Stimulated activated effector memory CD8-positive, alpha-beta T cell treated with anti-CD3 and anti-CD28 coated beads, Interleukin-12 subunit alpha, Interleukin-12 subunit beta, amount 100 ng/mL, for 72 hours (primary cell): ENCODE data around the gene FAM83E.

Experiments
- ATAC-seq: fragments of 150-1000 bp; cut with Tn5 transposase; 2 replicates; pipeline ENCODE4 v1.10.0; 2021
- DNase-seq, 2 donors: peaks; one replicate each; pipeline ENCODE4 v3.0.0; 2021 to 2022; ENCODE audit warnings: low spot score in 2 of 2
- H3K27ac Mint-ChIP-seq: one replicate; pipeline ENCODE4 v1.8.0; 2022; ENCODE audit warnings: mild to moderate bottlenecking, mixed read lengths
- H3K36me3 Mint-ChIP-seq: one replicate; pipeline ENCODE4 v1.8.0; 2022; ENCODE audit warnings: mild to moderate bottlenecking, mixed read lengths
- H3K4me1 Mint-ChIP-seq: one replicate; pipeline ENCODE4 v1.8.0; 2022; ENCODE audit warnings: mixed read lengths
- H3K4me3 Mint-ChIP-seq: one replicate; pipeline ENCODE4 v1.8.0; 2022; ENCODE audit warnings: mild to moderate bottlenecking, mixed read lengths
- H3K9me3 Mint-ChIP-seq: one replicate; pipeline ENCODE4 v1.8.0; 2022; ENCODE audit warnings: mixed read lengths

FAM83E gene

DNA sequence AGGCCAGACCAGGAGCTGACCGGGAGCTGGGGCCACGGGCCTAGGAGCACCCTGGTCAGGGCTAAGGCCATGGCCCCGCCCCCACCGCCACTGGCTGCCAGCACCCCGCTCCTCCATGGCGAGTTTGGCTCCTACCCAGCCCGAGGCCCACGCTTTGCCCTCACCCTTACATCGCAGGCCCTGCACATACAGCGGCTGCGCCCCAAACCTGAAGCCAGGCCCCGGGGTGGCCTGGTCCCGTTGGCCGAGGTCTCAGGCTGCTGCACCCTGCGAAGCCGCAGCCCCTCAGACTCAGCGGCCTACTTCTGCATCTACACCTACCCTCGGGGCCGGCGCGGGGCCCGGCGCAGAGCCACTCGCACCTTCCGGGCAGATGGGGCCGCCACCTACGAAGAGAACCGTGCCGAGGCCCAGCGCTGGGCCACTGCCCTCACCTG is 11.0 kb upstream of the FAM83E start:
- Mint-ChIP-seq H3K9me3 (no peaks in the 10 kb centered on the region), H3K36me3 (peaks cover 59% of the 10 kb centered on the region), H3K4me3 (no peak overlapping the region), H3K27ac (peak overlapping the region; percentile 95), H3K4me1 (peaks cover 51% of the 10 kb centered on the region)
- no peak for ATAC-seq
- no peak for DNase-seq

DNA sequence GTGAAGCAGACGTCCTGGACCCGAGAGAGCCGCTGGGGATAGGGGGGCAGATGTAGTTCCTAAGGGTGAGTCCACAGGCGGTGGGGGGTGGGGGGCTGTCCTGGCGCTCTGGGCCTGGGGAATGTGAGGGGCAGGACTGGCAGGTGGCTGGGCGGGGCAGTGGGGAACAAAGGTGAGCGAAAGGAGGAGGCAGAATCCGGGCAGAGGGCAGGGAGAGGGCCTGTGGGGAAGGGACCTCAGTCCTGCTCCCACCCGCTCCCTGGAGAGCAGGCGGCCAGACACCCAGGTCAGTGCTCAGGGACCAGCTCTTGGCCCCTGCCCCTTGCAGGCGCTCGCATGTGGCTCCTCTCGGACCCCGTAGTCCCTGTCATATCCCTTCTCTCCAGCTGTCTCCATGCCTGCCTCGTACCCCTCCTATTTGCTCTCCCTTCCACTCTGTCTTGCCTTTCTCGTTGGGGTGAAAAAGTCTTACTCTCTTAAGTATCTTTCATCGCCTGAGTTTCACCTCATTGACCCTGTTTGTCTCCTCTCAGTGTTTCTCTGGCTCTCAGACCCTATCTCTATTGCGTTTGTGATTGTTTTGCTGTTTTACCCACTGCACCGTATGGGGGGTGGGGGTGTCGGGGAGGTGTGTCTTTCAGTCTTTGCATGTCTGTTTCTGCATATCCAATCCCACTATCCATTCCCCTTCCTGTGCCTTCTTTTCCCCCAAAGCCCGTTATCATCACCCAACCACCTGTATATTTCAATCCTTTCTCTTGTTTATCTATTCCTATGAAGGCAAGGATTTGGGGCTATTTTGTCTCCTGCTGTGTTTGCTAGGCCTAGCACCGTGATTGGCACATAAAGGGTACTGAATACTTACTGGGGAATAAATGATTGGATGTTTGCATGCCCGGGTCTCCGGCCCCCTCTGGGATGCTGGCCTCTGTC is 10.2 kb upstream of the FAM83E start:
- DNase-seq: no peak
- Mint-ChIP-seq H3K36me3 (peaks cover 58% of the 10 kb centered on the region), H3K4me3 (peak overlapping the region; percentile 78), H3K9me3 (no peaks in the 10 kb centered on the region), H3K4me1 (peaks cover 55% of the 10 kb centered on the region), H3K27ac (peak overlapping the region; percentile 95)
- no peak for ATAC-seq

DNA sequence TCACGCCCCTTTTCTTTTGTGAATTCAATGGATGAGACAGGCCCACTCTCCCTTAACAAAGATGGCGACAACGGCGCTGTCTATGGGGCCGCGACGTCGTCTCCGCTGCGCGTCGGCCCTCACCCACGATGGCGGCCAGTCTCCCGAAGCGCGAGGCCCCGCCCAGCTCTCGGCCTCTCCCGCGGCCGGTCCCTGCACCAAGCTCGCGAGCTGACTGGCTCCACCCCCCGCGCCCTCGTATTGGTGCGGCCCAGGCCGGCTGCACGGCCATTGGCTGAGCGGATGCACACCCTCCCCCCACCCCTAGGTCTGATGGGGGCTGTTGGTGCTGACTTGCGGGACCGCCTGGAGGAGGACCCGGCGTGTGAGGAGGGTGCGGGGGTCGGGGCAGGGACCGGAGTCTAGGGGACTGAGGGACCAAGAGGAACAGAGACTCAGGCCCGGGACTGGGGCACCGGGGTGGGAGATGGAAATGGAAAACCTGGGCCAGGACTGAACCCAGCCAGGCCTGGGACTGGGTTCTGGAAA is 9.3 kb upstream of the FAM83E start:
- Mint-ChIP-seq H3K36me3 (peaks cover 60% of the 10 kb centered on the region), H3K27ac (peak overlapping the region; percentile 95), H3K9me3 (no peaks in the 10 kb centered on the region), H3K4me1 (peaks cover 62% of the 10 kb centered on the region), H3K4me3 (peak overlapping the region; percentile 78)
- DNase-seq: peak; percentile 90 to 97
- peak; percentile 82 for ATAC-seq

DNA sequence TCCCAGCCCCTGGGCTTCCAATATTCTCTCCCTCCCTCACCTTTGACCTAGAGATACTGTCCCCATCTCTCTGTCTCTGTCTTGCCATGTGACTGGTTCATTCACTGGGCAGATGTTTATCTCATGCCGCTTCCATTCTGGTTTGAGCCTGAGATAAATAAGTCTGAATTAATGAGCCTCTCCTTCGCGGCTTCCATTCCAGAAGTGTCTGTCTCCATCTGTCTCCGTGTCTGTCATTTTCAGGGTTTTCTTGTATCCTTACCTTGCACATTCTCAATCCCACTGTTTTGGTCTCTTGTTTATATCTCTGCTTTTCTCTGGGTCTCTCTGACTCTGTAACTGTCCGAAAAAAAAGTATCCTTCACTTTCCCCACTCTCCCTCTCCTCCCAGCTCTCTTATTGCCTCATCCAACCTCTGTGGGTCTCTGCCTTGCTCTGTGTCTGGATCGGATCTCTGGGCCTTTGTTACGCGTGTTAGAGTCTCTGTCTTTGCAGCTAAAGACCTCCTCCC is 8.7 kb upstream of the FAM83E start:
- H3K4me1 Mint-ChIP-seq: peaks cover 60% of the 10 kb centered on the region
- H3K27ac Mint-ChIP-seq: peak overlapping the region; percentile 95
- ATAC-seq: no peak
- no peak for DNase-seq
- H3K4me3 Mint-ChIP-seq: peak overlapping the region; percentile 78
- H3K9me3 Mint-ChIP-seq: no peaks in the 10 kb centered on the region
- peaks cover 65% of the 10 kb centered on the region for H3K36me3 Mint-ChIP-seq

DNA sequence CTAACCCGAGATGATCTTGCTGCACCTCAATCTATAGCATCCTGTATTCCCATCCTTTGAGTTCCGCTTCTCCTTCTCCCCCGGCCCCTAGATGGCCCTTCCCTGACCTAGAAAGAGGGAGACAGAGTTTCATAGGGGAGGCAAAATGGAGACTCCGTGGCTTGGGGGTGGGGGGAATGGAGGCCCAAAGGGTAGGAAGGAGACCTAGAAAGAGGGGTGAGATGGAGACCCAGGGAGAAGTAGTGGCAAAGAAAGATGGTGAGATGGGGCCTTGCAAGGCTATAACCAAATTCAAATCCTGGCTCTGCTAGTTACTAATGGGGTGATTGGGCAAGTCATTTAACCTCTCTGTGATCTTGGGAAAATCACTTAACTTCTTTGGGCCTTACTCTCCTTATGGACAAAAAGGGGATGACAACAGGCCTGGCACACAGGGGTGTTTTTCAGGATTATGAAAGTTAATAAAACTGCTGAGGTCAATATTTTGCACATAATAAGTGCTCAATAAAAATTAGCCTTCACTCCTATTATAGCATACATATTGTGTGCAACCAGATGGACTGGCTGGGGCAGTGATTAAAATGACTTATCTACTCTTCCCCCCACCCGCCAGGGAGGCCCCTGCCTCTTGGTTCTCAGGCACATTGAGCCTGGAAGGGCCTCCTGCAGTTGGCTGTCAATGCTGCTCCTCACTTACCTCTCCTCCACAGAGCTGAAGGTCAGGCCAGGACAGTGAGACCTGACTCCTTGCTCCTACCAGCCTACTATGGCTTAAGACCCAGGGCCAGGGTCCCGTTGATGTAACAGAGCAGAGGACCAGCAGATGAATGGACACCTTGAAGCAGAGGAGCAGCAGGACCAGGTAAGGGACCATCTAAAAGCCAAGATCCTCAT is 5.1 kb upstream of the FAM83E start:
- H3K9me3 Mint-ChIP-seq: no peaks in the 10 kb centered on the region
- H3K4me1 Mint-ChIP-seq: peaks cover 74% of the 10 kb centered on the region
- peak overlapping the region; percentile 99 for H3K27ac Mint-ChIP-seq
- peaks cover 90% of the 10 kb centered on the region for H3K36me3 Mint-ChIP-seq
- peak overlapping the region; percentile 91 for H3K4me3 Mint-ChIP-seq
- DNase-seq (no peak), ATAC-seq (no peak)

DNA sequence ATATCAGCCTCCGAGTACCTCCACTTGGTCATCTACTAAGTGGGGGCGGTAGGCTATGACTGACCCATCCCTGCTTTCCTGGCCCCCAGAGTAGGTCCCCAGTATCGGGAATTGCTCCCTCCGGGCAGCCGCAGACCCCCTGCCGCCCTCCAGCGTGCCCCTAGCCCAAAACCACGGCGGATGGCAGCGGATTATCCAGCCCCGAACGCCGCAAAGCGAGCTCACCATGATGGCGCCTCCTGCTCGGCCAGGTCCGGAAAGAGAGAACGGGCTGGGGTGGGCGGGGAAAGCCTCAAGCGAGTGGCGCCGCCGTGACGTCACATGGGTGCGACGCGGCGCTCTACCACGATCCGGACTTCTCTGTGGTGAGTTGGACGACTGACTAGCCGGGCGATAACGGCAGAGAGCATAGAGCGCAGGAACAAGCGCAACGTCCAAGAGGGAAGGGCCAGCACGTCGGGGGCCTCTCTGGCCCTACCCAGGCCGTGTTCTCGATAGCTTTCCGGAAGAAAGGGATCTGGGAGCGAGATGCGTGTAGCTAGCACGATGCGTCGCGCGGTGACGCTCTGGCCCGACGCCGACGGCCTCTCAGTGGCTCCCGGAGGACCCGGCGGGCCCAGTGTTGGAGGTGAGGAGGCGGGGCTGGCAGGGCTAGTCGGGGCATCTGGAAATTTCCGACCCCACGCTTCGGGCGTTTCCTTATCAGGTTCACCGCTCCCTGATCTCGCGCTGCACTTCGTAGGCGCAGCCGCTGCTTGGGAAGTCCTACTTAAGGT is 4.2 kb upstream of the FAM83E start, which contains the start of the genes RPL18 and SPHK2:
TSS of gene RPL18 (minus strand) at position 263 of the 776 bp plus-strand sequence. CDS start at position 228, 35 bp downstream.
TSS of gene SPHK2 (plus strand) at position 591 of the 776 bp plus-strand sequence. CDS start 1,009 bp downstream, outside the sequence.
- Mint-ChIP-seq H3K27ac (peak within 1 kb of the TSS; percentile 99), H3K9me3 (no peaks in the 10 kb centered on the region), H3K4me1 (peaks cover 67% of the 10 kb centered on the region), H3K36me3 (peaks cover 94% of the 10 kb centered on the region), H3K4me3 (peak within 1 kb of the TSS; percentile 91)
- DNase-seq: peak; percentile 94 to 97
- peak; percentile 89 for ATAC-seq

DNA sequence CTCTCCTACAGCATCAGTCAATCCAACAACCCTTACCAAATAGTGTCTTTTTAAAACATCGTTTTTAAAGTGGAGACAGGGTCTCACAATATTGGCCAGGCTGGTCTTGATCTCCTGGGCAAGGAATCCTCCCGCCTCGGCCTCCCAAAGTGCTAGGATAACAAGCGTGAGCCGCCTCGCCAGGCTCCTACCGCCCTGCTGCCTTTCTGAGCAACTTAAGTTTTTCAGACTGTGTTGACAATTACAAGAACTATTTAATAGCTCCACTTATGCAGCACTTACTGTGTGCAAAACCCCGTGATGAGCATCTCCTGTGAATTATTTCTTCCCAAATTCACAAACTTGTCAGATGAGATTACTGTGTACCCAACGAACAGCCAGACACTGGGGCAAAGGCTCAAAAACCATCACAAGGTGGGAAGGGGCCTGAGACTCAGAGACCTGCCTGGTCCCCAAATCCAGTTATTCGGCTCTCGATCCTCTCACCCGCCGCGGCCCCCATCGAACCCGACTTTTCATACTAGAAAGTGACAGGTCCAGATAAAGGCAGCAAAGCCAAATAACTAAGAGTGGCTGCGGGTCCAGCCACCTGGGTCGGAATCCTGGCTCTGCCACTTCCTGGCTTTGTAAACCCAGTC is 3.5 kb upstream of the FAM83E start:
- DNase-seq (no peak), ATAC-seq (no peak)
- Mint-ChIP-seq H3K9me3 (no peaks in the 10 kb centered on the region), H3K4me3 (peak overlapping the region; percentile 91), H3K4me1 (peaks cover 66% of the 10 kb centered on the region), H3K27ac (peak overlapping the region; percentile 99), H3K36me3 (peaks cover 94% of the 10 kb centered on the region)

DNA sequence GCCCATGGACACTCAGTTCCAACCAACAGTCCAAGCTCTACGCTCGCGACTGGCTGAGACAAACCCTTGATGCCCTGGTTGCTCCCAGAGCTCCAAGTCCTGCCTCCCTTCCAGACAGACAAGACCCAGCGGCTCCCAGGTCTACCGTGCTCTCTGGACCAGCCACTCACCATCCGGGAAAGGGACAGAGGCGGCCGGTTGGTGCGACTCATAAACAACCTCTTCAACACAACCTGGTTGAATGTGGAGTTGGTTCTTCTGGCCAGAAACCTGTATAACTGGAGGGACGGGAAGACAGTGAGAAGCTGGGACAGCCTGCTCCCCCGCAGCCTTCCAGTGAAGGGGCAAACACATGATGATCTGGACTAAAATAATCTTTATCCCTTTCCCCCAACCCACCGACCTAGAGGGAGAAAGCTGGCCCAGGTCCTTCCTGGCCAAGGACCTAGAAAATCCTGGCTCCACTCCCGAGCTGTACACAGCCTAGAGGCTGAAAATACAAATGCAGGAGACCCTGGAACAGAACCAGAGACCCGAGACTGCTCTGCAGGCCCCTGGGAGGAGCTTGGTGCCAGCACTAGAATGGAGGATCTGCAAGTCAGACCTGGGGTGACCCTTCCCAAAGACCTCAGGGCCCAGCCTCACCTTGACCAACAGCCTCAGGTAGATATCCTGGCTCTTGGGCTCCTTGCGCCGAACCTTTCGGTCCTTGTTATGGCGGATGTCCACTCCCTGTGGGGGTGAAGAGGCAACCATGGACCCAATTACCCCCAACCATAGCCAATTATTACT is 2.5 kb upstream of the FAM83E start:
- DNase-seq: no peak
- Mint-ChIP-seq H3K27ac (peak overlapping the region; percentile 99), H3K4me1 (peaks cover 58% of the 10 kb centered on the region), H3K4me3 (peak overlapping the region; percentile 91), H3K36me3 (peaks cover 87% of the 10 kb centered on the region), H3K9me3 (no peaks in the 10 kb centered on the region)
- ATAC-seq: no peak

DNA sequence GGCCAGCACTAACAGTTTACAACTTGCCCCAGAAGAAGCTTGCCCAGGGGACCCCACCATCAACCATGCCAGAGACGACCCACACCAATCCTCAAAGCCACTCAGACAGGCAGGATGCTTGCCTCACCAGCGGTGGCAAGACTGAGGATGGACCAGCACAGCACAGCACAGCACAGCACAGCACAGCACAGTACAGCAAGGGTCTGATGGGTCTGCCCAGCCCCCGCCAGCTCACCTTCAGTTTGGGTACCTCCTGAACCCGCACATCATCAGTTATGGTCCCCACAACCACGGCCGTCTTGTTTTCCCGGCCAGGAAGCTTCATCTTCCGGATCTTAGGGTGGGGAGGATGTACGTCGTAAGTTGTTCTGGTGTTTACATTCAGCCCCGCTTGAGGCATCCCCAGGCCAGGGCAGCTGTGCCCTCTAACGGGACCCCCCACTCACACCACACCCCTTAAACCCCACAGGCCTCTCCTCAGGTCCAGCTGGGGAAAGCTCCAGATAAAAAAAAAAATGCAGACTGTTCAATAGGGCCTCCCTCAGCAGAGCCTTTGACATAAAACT is 1.7 kb upstream of the FAM83E start:
- ATAC-seq (no peak), DNase-seq (no peak)
- peaks cover 84% of the 10 kb centered on the region for H3K36me3 Mint-ChIP-seq
- H3K9me3 Mint-ChIP-seq: no peaks in the 10 kb centered on the region
- peak overlapping the region; percentile 91 for H3K4me3 Mint-ChIP-seq
- H3K27ac Mint-ChIP-seq: peak overlapping the region; percentile 99
- H3K4me1 Mint-ChIP-seq: peaks cover 56% of the 10 kb centered on the region

DNA sequence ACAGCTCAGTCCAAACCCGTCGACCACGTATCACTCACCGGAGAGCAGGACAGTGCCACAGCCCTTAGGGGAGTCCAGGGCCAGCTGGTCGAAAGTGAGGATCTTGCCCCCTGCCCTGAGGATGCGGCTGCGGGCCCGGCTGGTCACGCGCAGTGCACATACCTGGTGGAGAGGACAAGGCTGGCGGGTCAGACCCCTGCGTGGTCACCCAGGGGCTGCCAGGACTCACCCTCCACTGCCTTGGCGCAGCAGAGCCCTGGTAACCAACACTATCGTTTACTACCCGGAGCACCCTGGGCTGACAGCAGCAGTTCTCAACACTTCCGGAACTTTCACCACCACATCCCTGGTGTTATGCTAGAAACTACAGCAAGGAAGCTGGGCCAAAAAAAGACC is 1.2 kb upstream of the FAM83E start:
- no peaks in the 10 kb centered on the region for H3K9me3 Mint-ChIP-seq
- H3K27ac Mint-ChIP-seq: peak overlapping the region; percentile 99
- peaks cover 79% of the 10 kb centered on the region for H3K36me3 Mint-ChIP-seq
- DNase-seq: no peak
- no peak for ATAC-seq
- peak overlapping the region; percentile 91 for H3K4me3 Mint-ChIP-seq
- H3K4me1 Mint-ChIP-seq: peaks cover 56% of the 10 kb centered on the region

DNA sequence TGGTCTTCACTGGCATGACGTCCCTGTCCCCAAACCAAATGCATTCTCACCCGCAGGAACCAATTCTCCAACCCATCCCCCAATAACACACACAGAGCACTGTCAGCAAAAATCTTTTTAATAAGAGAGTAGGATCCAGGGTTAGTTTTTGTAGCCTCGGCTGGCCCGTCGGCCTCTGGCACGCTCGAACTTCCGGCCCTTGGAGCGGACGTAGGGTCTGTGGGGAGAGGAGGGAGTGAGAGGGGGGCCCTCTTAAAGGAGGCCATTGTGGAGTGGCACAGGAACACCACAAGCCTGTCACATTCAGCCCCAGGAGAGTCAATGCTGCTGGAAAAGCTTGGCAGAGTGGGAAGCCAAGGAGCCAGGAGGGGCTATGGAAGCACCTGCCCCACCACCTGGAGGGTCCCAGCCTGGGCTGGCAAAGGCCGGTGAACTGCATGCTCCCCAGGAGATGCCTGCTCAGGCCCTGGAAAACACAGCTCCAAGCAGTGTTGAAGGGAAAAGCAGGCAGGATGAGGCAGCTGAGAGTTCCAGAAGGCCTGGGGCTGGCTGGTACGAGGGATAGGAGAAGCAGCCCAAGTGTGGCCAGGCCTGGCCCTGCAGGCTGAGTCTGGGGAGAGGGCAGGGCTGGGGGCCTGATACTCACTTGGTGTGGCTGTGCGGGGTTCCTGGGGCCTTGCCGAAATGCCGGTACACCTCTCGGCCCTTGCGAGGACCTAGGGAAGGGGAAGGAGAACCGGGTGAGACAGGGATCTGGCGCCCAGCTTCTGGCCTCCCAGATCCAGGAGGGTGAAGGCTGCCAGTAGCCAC is 560 bp upstream of the FAM83E start:
- peaks cover 56% of the 10 kb centered on the region for H3K4me1 Mint-ChIP-seq
- no peak for DNase-seq
- peaks cover 77% of the 10 kb centered on the region for H3K36me3 Mint-ChIP-seq
- H3K4me3 Mint-ChIP-seq: peak overlapping the region; percentile 91
- H3K9me3 Mint-ChIP-seq: no peaks in the 10 kb centered on the region
- no peak for ATAC-seq
- H3K27ac Mint-ChIP-seq: peak overlapping the region; percentile 99

DNA sequence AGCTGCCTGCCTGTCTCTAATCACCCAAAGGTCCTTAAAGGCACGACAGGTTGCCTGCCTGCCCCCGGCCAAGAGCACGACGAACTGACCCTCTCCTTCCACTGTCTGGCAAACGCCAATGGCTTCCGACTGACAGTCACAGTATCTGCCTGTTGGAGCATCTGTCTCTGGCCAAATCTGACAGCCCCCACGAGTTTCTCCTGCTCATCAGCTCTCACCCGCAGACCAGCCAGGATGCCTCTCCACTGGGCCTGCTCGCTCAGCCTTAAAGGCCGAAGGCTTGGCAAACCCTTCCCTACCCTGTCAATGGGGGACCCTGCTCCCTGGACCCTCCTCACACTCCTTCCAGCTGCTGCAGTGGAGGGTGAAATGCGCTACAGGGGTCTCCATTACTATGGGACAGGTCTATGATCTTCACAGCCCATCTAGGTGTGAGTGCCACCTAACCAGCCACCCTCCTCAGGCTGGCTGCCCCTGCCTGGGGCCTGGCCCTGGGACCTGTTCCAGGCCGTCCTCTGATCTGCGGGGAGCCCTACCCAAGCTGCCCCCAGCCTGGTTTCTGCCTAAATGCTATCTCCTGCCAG is 932 bp downstream of the FAM83E start:
- Mint-ChIP-seq H3K4me3 (peak overlapping the region; percentile 14), H3K36me3 (peaks cover 62% of the 10 kb centered on the region), H3K27ac (peak overlapping the region; percentile 99), H3K9me3 (no peaks in the 10 kb centered on the region), H3K4me1 (peaks cover 46% of the 10 kb centered on the region)
- no peak for DNase-seq
- ATAC-seq: peak; percentile 2
